Measurements from ENCODE around the gene CSNK1D. TPM values are rescaled to one million over a fixed set of nuclear protein-coding genes. Genes with fewer than 3 reads are reported as not detected.
A peak's percentile ranks its signal among the peaks of the same experiment; 100 is the strongest.

CSNK1D gene
- total and polyA plus RNA-seq, 4 donors, result 72.7 to 160 (median 123) TPM

DNA sequence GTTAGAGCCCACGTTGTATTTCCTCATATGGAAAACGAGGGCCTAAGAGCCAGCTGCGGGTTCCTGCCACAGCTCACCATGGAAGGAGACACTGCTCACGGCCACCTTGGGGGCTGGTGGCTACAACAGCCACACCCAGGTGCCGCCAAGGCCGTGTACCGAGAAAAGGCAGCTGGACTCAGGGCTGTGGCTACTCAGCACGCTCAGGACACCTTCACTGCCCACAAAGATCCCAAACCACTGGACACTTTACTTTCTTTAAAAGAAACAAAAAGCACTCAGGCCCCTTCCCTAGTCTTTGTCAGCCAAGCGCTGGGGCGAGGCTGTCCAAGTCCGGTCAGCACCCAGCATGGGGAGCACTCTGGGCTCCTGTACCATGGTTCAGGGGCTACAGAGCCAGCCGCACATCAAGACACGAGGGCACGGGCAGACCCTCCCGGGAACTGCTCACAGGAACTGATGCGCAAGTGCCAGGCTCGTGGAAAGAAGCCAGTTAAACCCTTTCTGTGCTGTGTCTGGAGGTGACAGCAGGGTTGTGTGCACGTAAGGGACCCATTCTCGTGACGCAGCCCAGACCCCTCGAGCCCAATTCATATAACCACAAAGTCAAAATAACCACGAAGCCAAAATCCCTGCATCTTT lies 26.2 kb downstream of the CSNK1D start:
- H3K9me3 ChIP-seq (ENCODE audit: control insufficient read depth in 4 of 4, insufficient read depth in 3 of 4, low read length in 3 of 4), result no peaks in the 10 kb centered on the region
- H3K4me1 ChIP-seq (ENCODE audit: control insufficient read depth in 5 of 5, insufficient read depth in 5 of 5, low read length in 5 of 5), result peaks cover 4 to 14% (median 10%) of the 10 kb centered on the region in 5 donors
- H3K27me3 ChIP-seq (ENCODE audit: control insufficient read depth in 3 of 3, insufficient read depth in 3 of 3, low read length in 2 of 3), result no peaks in the 10 kb centered on the region
- H3K4me3 ChIP-seq, result no peak overlapping the region
- TF ChIP-seq, protein P1, sequence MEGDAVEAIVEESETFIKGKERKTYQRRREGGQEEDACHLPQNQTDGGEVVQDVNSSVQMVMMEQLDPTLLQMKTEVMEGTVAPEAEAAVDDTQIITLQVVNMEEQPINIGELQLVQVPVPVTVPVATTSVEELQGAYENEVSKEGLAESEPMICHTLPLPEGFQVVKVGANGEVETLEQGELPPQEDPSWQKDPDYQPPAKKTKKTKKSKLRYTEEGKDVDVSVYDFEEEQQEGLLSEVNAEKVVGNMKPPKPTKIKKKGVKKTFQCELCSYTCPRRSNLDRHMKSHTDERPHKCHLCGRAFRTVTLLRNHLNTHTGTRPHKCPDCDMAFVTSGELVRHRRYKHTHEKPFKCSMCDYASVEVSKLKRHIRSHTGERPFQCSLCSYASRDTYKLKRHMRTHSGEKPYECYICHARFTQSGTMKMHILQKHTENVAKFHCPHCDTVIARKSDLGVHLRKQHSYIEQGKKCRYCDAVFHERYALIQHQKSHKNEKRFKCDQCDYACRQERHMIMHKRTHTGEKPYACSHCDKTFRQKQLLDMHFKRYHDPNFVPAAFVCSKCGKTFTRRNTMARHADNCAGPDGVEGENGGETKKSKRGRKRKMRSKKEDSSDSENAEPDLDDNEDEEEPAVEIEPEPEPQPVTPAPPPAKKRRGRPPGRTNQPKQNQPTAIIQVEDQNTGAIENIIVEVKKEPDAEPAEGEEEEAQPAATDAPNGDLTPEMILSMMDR (IDR thresholded peaks at IDR 0.05; ENCODE audit: control extremely low read depth, extremely low read depth), result no peak
- 60 to 64% methylated on average over 22 of the region's 22 CpGs for WGBS, 2 donors
- ATAC-seq (ENCODE audit: insufficient read depth, low FRiP score) (peak; percentile 6), DNase-seq (no peak)
- H3K36me3 ChIP-seq (ENCODE audit: control insufficient read depth in 4 of 4, insufficient read depth in 4 of 4, low read length in 4 of 4), result peaks cover 29 to 93% (median 62%) of the 10 kb centered on the region in 4 donors
- no peak overlapping the region for H3K9ac ChIP-seq (ENCODE audit: insufficient read depth in 1 of 2, low read length in 2 of 2)
- peak overlapping the region; percentile 47 to 59 for H3K27ac ChIP-seq (ENCODE audit: low read depth in 1 of 2, low read length in 1 of 2)

DNA sequence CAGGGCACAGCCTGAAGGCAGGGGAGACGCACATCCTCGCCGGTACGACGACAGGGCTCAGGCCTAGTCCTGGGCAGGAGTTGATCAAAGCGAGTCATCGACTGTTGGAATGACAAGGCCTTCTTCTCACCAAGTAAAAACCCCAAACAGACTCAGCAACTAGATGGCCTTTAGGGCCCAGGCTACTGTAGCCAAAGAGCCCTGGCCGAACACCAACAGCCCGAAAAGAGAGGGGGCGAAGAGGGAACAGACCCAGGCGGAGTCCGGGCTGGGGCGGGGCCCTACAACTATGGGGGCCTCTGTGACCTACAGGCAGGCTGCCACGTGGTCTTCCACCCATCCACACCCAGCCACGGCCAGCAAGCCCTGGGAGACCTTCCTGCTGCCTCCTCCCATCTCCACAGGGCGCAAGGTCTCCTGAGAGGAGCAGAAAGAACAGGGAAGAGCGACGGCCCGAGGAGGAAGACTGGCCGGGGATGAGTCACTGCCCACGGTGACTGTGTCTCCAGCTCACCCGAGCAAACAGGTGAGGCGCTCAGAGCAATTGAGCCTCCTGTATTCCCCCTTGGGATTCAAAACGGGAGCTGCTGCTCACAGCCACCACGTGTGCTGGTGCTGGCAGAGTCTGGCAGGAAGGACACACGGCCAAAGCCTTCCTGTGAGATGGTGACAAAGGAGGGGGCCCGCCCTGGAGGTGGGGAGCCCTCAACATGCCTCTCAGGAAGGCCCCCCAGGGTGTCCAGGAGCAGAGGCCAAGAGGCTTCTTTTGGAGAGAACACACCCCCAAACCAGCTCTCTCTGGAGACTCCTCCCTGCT lies 26.9 kb downstream of the CSNK1D start:
- TF ChIP-seq, protein P1 (IDR thresholded peaks at IDR 0.05; ENCODE audit: control extremely low read depth, extremely low read depth), result no peak
- Histone ChIP-seq H3K9me3 (ENCODE audit: control insufficient read depth in 4 of 4, insufficient read depth in 3 of 4, low read length in 3 of 4) (no peaks in the 10 kb centered on the region), H3K4me1 (ENCODE audit: control insufficient read depth in 5 of 5, insufficient read depth in 5 of 5, low read length in 5 of 5) (peaks cover 8 to 20% (median 17%) of the 10 kb centered on the region in 5 donors), H3K4me3 (no peak overlapping the region), H3K27ac (ENCODE audit: low read depth in 1 of 2, low read length in 1 of 2) (peak overlapping the region; percentile 47 to 59), H3K27me3 (ENCODE audit: control insufficient read depth in 3 of 3, insufficient read depth in 3 of 3, low read length in 2 of 3) (no peaks in the 10 kb centered on the region), H3K36me3 (ENCODE audit: control insufficient read depth in 4 of 4, insufficient read depth in 4 of 4, low read length in 4 of 4) (peaks cover 26 to 88% (median 56%) of the 10 kb centered on the region in 4 donors), H3K9ac (ENCODE audit: insufficient read depth in 1 of 2, low read length in 2 of 2) (no peak overlapping the region)
- WGBS, 2 donors, result 62 to 67% methylated on average over 27 of the region's 27 CpGs
- DNase-seq (no peak), ATAC-seq (ENCODE audit: insufficient read depth, low FRiP score) (peak; percentile 39)

DNA sequence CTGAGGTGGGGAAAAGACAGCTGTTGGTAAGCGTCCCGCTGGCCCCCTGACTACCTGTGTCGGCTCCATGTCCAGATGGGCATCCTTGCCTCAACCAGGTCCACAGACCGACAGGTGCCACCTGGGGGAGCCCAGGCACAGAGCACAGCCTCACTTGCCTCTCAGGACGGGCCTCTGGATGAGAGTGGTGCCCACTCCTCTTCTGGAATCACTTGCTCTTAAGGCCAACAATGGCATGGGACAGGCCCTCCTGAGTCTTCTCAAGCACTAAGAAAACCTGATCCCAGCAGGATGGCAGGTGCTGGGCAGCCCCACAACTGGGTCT lies 27.5 kb downstream of the CSNK1D start:
- H3K4me1 ChIP-seq (ENCODE audit: control insufficient read depth in 5 of 5, insufficient read depth in 5 of 5, low read length in 5 of 5), result peaks cover 8 to 26% (median 23%) of the 10 kb centered on the region in 5 donors
- no peak overlapping the region for H3K9ac ChIP-seq (ENCODE audit: insufficient read depth in 1 of 2, low read length in 2 of 2)
- no peaks in the 10 kb centered on the region for H3K27me3 ChIP-seq (ENCODE audit: control insufficient read depth in 3 of 3, insufficient read depth in 3 of 3, low read length in 2 of 3)
- 94 to 98% methylated on average over 5 of the region's 5 CpGs for WGBS, 2 donors
- TF ChIP-seq, protein P1 (IDR thresholded peaks at IDR 0.05; ENCODE audit: control extremely low read depth, extremely low read depth), result no peak
- H3K4me3 ChIP-seq, result no peak overlapping the region
- H3K27ac ChIP-seq (ENCODE audit: low read depth in 1 of 2, low read length in 1 of 2), result peak overlapping the region in 1 of 2 donors; percentile 7
- H3K9me3 ChIP-seq (ENCODE audit: control insufficient read depth in 4 of 4, insufficient read depth in 3 of 4, low read length in 3 of 4), result no peaks in the 10 kb centered on the region
- H3K36me3 ChIP-seq (ENCODE audit: control insufficient read depth in 4 of 4, insufficient read depth in 4 of 4, low read length in 4 of 4), result peaks cover 21 to 82% (median 51%) of the 10 kb centered on the region in 4 donors
- DNase-seq, result no peak
- ATAC-seq (ENCODE audit: insufficient read depth, low FRiP score), result no peak
